Measurements from ENCODE around the gene NEAT1.
A peak's percentile ranks its signal among the peaks of the same experiment; 100 is the strongest.

NEAT1 gene

DNA sequence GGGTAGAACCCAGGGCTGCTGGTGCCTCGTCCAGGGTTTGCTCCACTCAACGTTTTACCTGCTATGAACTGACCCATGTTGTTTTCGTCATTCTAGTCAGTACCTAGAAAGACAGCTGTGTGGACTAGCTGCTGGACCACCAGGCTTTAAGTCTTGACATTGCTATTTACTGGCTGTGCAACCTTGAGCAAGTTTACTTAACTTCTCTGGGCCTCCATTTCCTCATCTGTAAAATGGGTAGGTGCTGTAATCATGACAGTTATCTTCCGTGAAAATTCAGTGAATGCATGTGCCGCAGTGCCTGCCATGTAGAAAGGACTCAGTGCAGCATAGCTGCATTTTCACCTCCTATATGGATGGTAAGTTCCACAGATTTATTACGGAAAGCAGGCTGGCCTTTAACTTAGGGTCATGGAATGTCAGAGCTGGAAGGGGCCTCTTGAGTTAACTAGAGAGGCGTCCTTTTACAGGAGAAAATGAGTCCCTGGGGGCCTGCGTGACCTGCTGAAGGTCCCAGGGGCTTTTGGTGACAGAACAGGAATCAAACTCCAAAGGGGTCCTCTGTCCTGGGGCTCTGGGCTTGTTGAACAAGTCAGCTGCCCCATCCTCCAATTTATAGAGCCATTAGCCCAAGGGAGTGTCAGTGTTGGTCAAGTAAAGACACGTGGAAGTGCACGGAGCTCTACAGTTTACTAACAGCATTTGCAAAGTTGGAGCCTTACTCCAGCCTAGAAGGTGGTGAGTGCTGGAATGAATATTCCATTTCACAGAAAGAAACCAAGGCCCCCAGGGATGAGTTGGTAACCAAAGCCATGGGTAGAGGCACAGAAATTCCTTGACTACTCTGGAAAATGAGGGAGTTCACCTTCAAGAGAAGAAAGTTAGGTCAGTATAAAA lies 64.2 kb downstream of the NEAT1 start:
- DNase-seq (no peak), ATAC-seq (no peak)

DNA sequence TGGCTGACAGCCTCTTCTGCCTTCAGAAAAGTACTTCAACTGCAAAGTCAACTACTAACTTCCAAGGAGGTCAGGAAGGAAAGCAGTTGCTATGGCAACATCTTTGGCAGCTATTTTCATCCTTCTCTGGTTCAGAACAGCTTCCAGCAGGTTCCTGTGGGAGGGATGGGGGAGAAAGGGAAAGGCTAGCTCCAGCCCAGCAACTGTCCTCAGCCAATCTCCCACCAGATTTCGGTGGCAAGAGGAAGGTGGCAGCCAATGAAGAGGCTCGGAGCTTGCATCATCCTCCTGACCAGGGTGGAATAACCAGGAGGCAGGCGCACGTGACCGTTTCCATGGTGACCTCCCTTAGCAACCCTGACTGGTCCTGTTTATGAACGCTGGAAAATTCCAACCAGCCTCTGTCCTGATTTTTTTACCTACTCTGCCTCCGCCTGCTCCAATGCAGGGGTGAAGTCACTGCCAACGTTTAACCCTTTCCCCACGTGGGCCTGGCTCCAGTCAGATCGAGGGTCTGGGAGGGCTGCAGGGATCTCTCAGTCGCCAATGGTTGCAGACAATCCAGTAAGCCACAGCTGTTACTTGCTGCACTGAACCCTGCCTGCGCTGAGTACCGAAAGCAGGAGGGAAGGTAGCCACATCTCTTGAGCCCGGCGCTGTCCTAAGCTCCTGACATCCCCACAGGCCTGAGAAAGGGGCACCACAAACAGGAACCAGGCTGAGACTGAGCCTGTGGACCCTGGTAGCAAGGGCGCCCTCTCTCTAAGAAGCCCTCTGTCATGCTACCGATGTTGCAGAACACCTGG lies 65.1 kb downstream of the NEAT1 start:
- ATAC-seq (peak; percentile 62), DNase-seq (peak; percentile 64)

DNA sequence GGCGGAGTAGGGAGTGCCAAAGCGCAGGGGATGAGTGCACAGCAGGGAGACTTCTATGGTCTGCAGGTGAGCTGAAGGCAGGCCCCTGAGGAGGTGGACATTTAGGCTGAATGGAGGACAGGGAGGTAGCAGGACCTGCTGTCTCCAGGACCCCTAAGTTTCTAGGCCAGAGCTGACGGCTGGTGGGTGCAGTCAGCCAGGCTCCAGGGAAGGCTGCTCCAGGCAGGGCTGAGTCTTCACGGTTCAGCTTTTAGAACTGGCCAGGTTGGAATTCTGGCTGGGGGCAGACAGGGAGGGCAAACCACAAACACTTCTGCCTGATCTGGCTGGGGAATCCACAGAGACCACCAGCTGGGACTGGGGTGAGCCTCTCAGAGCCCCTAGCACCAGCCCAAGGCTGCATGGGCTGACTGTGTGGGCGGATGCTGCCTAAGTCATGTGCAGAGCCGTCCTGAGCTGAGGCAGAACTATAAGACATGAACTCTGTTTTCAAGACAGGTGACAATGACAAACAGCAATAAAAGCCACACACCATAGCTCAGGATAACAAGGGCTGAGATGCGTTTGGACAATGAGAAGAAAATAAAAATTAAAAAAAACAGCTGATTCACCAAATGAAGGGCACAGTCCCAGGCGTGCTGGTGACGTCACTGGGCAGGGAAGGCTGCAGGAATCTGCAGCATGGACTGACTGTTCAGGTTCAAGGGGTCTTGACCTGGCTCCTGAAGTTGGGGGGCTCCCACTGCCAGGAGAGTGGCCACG lies 65.9 kb downstream of the NEAT1 start:
- no peak for ATAC-seq
- peak; percentile 45 for DNase-seq

DNA sequence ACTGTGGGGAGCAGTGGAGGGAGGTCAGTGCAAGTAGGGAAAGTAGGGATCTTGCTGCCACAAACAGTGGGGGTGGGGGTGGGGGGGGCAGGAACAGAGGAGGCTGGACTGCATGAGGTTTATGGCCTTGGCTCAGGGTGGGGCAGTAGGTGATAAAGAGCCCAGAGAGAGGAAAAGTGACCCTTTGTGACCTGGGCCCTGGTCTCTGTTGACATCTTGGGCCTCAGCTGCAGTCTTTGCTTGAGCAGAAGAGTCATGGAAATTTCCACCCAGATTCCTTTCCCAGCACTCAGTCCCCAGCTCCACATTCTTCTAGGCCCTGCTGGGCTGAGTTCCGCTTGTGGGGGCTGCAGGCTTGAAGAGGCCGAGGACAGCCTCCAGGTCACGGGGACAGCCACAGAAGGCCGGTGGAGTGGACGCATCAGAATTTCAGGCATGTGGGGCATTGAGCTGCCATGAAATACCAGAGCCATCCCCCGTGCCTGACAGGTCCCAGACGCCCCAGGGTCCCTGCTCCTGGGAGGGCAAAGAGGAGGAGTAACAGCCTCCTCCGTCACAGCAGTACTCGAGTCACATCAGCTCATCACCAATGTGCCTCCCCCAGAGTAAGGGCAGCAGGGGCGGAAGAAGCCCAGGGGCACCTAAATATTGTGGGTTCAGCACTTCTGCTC lies 66.6 kb downstream of the NEAT1 start:
- DNase-seq, result no peak

DNA sequence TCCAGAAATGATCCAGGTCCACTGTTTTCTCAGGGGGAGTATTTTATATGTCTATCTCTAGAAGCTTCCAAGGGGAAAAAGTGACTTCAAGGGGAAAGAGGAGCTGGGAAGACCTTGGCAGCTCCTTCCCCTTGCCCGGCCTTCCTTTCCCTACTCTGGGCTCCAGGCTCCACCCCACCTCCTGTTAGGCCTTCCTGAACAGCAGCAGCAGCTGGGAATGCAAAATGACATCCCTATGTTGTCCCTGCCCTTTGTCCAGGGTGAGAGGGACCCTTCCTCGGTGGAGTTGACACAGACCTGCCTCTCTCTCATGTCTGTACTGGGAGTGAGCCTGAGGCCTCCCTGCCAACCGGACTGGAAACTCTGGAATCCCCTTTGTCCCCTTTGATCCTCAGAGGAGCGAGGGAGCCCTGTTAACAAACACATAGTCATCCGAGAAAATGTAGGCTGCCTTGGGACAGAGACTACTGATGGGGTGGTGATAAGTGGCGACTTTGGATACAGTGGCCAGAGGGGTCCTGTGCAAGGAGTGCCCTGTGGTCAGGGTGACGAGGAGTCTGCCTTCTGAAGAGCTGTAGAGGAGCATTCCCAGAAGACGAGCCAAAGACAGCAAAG lies 67.2 kb downstream of the NEAT1 start:
- DNase-seq, result no peak
- ATAC-seq, result no peak

More for the DNA sequence above, 66.6 kb downstream of the NEAT1 start:
- no peak for ATAC-seq

DNA sequence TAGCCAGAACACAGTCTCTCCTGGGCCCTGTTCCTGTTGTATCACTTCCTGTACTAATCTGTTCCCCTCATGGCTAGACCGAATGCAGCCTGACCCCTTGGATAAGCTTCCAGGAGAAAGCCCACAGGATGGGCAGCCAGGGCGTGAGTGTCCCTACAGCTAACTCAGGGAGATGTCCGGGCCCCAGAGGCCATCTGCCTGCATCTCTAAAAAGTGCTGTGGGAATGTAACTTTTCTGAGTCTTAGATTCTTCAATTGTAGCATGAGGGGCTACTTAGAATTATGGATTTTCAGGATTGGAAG lies 68.5 kb downstream of the NEAT1 start:
- ATAC-seq (no peak), DNase-seq (no peak)

DNA sequence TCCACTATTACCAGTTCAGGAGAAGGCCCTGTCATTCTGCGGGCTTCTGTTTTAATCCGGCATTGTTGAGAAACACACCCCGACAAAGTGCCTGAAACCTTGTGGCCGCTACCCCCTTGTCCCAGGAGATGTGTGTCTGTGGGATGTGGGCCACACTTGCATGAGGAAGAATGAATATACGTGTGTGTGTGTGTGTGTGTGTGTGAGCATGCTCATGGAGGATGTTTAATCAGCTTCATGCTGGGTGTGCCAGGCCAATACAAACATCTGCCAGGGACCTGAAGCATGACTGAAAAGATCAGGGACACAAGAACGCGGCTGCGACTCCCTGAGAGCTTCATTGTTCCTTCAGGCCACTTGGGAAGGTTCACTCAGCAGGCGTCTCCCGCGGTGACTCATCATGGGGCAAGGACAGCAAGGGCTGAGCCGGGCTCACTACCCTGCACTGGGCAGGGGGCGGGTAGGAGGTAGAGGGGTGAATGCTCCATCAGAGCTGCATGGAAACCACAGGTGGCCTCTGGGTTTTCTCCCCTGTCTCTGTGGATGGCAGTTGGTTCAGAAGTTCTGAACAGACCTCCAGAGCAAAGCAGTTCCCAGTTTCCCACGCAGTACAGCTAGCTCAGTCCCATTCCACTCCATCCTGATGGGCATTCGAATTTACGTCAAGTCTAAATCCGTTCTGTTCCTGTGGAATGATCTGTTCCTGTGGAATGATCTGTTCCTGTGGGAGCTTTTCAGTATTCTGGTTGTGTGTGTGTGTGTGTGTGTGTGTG lies 69.2 kb downstream of the NEAT1 start:
- peak; percentile 48 for DNase-seq

DNA sequence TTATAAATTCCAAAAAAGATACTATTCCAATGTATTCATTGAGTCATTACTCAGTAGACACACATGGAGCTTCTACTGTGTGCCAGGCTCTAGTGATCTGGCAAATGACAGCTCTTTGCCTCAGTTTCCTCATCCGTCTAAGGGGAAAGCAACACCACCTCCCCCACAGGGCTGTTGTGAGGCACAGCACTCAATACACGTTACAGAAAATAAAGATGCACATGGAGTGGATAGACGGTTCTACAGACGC lies 69.7 kb downstream of the NEAT1 start:
- no peak for DNase-seq
- ATAC-seq, result no peak

More for the DNA sequence above, 69.2 kb downstream of the NEAT1 start:
- ATAC-seq, result peak; percentile 8

DNA sequence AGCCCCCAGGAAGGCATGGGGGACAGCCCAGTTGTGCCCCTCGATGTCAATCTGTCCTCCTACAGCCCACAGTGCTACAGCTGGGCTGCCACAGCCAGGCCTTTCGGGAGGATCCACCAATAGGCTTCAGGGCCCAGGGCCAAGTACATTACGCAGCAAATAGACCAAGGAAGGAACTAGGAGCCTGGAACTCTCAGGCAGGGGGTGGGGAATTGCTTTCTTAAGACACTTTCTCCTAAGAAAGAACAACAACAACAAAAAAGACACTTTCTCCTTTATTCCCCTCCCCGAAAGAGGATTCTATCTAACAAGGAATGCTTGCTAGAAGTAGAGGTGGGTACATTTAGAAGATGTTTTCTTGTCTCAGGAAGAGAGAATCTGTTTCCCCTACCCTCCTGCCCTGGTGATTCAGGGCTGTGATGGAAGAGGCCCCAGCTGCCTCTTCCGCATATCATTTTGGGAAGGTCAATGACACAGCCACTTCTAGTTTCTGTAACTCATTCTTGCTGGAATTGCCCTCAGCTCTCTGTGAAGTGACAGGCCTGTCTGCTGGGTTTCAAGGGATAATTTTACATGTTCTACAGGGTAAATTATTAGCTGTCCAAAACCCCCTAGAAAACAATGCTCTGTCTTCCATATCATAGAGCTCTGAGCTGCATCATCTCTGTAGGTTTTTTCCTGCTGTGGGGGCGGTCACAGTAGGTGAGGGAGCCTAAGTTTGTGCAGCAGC lies 70.2 kb downstream of the NEAT1 start:
- DNase-seq, result peak; percentile 50
- ATAC-seq, result peak; percentile 45

DNA sequence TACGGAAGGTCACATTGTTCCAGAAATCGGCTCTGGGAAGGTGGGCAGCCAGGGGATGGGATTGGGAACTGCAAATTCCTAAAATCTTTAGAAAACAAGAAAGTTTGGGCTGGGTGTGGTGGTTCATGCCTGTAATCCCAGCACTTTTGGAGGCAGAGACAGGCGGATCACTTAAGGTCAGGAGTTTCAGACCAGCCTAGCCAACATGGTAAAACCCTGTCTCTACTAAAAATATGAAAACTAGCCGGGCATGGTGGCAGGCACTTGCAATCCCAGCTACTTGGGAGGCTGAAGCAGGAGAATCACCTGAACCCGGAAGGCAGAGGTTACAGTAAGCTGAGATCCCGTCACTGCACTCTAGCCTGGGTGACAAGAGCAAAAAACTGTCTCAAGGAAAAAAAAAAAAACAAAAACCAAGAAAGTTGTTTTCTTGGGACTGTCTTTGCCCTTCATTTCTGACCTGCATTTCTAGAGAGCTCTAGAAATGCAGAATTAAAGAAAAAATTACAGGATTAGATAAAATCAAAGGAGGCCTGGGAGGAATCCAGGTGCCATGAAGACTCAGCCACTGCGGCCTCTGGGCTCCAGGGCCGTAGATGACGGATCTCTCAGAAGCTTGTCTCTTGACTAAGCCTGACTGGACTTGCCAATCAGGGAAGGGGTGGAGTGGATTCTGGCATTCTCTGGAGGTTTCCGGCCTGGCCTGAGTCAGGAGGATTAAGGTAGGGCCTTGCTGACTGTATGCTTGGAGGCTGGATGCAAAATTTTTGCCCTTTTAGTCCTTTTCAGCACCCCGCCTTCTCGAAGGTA lies 71.0 kb downstream of the NEAT1 start:
- no peak for ATAC-seq
- no peak for DNase-seq
